ENCODE measurements around the gene CLDN10.
"Not testable (repeated sequence)": the region's sequence is repeated elsewhere in the genome, so short reads cannot be mapped to it uniquely, and the experiment has no call there.

CLDN10 gene

DNA sequence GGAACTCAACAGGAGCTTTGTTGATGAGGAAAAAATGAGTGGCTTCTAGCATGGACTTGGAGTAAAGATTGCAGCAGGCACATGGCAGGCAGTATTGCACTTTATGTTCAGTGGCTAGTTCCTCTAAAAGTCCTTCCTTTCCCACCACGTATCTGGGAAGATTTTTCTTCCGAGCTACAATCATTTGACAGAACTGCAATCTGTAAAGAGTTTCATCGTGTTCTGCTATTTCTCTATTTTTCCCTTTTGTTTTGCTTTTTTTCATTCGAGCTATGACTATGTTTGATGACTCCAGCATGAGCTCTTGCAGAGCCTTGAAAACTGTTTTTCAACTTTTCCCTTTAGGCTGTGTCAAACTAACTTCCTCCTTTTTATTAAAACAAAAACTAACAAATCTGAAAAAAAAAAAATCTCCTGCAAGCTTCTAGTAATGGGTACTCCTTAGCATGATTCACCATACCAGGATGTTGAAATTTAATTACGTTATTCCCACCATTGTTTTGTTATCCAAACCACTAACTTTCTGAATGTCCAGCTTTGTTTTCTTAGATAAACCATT lies 12.3 kb downstream of the CLDN10 start:
- no peaks in the 10 kb centered on the region for H3K9me3 ChIP-seq (ENCODE audit: severe bottlenecking)
- no peak overlapping the region for H3K27ac ChIP-seq
- H3K36me3 ChIP-seq = no peaks in the 10 kb centered on the region
- DNase-seq = no peak
- H3K27me3 ChIP-seq (ENCODE audit: insufficient read depth, low read depth, severe bottlenecking) = no peaks in the 10 kb centered on the region
- TF ChIP-seq, protein P1, sequence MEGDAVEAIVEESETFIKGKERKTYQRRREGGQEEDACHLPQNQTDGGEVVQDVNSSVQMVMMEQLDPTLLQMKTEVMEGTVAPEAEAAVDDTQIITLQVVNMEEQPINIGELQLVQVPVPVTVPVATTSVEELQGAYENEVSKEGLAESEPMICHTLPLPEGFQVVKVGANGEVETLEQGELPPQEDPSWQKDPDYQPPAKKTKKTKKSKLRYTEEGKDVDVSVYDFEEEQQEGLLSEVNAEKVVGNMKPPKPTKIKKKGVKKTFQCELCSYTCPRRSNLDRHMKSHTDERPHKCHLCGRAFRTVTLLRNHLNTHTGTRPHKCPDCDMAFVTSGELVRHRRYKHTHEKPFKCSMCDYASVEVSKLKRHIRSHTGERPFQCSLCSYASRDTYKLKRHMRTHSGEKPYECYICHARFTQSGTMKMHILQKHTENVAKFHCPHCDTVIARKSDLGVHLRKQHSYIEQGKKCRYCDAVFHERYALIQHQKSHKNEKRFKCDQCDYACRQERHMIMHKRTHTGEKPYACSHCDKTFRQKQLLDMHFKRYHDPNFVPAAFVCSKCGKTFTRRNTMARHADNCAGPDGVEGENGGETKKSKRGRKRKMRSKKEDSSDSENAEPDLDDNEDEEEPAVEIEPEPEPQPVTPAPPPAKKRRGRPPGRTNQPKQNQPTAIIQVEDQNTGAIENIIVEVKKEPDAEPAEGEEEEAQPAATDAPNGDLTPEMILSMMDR (IDR thresholded peaks at IDR 0.05; ENCODE audit: low read depth, low read length) = no peak
- H3K4me3 ChIP-seq (ENCODE audit: low read depth, low read length) = no peak overlapping the region

DNA sequence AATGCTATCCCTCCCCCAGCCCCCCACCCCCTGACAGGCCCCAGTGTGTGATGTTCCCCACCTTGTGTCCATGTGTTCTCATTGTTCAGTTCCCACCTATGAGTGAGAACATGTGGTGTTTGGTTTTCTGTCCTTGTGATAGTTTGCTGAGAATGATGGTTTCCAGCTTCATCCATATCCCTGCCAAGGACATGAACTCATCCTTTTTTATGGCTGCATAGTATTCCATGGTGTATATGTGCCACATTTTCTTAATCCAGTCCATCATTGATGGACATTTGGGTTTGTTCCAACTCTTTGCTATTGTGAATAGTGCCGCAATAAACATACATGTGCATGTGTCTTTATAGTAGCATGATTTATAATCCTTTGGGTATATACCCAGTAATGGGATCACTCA lies 13.2 kb downstream of the CLDN10 start:
- DNase-seq; H3K27me3 ChIP-seq (ENCODE audit: insufficient read depth, low read depth, severe bottlenecking); H3K9me3 ChIP-seq (ENCODE audit: severe bottlenecking); H3K36me3 ChIP-seq; H3K27ac ChIP-seq; H3K4me3 ChIP-seq (ENCODE audit: low read depth, low read length): not testable (repeated sequence)

DNA sequence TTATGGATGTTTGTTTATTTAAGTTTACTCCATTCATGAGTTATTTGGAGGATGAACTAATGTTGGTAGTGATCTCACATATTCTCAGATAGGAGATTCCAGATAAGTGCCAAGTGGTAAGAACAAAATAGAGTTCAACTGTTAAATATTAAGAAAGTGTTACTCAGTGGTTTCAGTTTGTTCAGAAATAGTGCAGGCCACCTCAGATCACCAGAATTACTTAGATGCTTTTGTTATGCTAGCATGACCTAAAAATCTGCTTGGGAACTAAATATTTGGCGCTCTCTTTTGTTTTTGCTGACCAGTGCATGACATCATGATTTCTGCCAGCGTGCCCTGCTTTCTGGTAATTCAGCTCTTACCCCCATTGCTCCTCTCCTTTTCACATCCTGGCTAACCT lies 15.6 kb downstream of the CLDN10 start:
- Histone ChIP-seq H3K4me3 (ENCODE audit: low read depth, low read length) (no peak overlapping the region), H3K36me3 (no peaks in the 10 kb centered on the region), H3K27me3 (ENCODE audit: insufficient read depth, low read depth, severe bottlenecking) (no peaks in the 10 kb centered on the region), H3K27ac (no peak overlapping the region), H3K9me3 (ENCODE audit: severe bottlenecking) (no peaks in the 10 kb centered on the region)
- DNase-seq = no peak
- TF ChIP-seq, protein P1 (IDR thresholded peaks at IDR 0.05; ENCODE audit: low read depth, low read length) = no peak

DNA sequence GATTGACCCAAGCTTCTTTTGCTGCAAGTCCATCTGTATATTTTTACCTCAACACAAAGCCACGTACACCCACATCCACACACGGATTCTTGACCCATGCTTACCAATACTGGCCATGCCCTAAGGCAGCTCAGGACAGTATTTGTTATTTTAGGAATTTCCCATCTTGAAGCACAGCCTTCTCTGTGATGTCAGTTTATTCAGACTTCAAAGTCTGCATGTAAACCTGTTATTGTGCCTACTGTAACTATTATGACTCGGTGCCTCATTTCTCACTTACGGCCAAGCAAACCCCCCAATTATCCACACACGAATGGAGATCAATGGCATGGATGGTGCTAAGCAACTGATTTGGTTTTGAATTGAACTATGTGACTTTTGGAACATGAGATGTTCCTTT lies 17.5 kb downstream of the CLDN10 start:
- Histone ChIP-seq H3K9me3 (ENCODE audit: severe bottlenecking) (no peaks in the 10 kb centered on the region), H3K27me3 (ENCODE audit: insufficient read depth, low read depth, severe bottlenecking) (no peaks in the 10 kb centered on the region), H3K27ac (no peak overlapping the region), H3K4me3 (ENCODE audit: low read depth, low read length) (no peak overlapping the region), H3K36me3 (no peaks in the 10 kb centered on the region)
- TF ChIP-seq, protein P1 (IDR thresholded peaks at IDR 0.05; ENCODE audit: low read depth, low read length) = no peak
- no peak for DNase-seq

DNA sequence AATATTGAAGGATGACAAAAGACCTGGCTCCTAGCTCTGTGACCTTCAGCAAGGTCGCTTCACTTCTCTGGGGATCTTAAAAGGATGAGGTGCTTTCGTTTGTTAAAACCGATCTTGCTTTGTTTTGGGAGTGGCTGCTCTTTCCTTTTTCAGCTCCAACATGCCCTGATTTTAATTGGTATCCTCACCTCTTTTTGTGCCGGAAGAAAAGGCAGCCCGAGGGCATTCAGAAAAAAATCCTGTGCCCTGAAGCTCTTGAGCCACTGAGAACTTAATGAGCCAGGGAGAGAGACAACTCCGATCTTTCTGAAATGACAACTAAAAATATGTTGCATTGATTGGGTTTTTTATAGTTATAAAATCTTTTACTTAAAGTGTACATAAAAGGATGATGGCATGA lies 19.4 kb downstream of the CLDN10 start:
- Histone ChIP-seq H3K4me3 (ENCODE audit: low read depth, low read length) (no peak overlapping the region), H3K9me3 (ENCODE audit: severe bottlenecking) (no peaks in the 10 kb centered on the region), H3K27me3 (ENCODE audit: insufficient read depth, low read depth, severe bottlenecking) (no peaks in the 10 kb centered on the region), H3K36me3 (peaks cover 4% of the 10 kb centered on the region), H3K27ac (no peak overlapping the region)
- TF ChIP-seq, protein P1 (IDR thresholded peaks at IDR 0.05; ENCODE audit: low read depth, low read length) = no peak
- no peak for DNase-seq

DNA sequence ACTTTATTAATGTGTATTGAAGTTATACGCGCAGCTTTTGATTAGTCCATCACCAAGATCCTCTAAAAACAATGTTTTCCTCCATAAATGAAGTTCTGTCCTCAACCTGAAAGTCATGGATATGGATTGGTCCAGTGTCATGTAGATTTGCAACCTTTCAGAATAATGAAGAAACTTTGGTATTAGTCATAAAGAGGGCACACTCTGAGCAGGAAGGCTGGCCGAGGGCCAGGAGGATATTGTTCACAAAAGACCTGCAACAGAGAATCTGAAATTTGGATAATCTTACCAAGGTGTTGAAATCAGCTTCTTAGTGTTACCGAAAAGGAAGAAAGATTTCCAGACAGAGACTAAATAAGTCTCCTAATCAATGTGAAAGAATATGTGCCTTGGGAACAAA lies 20.7 kb downstream of the CLDN10 start:
- no peak overlapping the region for H3K4me3 ChIP-seq (ENCODE audit: low read depth, low read length)
- H3K27me3 ChIP-seq (ENCODE audit: insufficient read depth, low read depth, severe bottlenecking) = no peaks in the 10 kb centered on the region
- H3K27ac ChIP-seq = no peak overlapping the region
- no peaks in the 10 kb centered on the region for H3K9me3 ChIP-seq (ENCODE audit: severe bottlenecking)
- peaks cover 14% of the 10 kb centered on the region for H3K36me3 ChIP-seq
- no peak for DNase-seq
- TF ChIP-seq, protein P1 (IDR thresholded peaks at IDR 0.05; ENCODE audit: low read depth, low read length) = no peak

All from WERI-Rb-1 (cell line).